Activated T-helper 2 cell treated with anti-CD3 and anti-CD28 coated beads, Interferon-gamma antibody, Interleukin-2, Interleukin-4, amounts not matched to agents 10 μg/mL and 5 μg/mL and 100 μg/mL, durations not matched to agents 14 hours and 24 hours and 36 hours (primary cell): ENCODE data around the gene DNASE1L2. TPM values are rescaled to one million over a fixed set of nuclear protein-coding genes. Genes with fewer than 3 reads are reported as not detected.

Source experiments
- DNase-seq: peaks from one replicate; pipeline ENCODE4 v3.0.0; 2021; ENCODE audit warnings: low spot score
- H3K27ac Mint-ChIP-seq: one replicate; pipeline ENCODE4 v1.8.0; 2021; ENCODE audit warnings: mixed read lengths
- H3K27me3 Mint-ChIP-seq: one replicate; pipeline ENCODE4 v1.8.0; 2021; ENCODE audit warnings: low read depth, mixed read lengths
- H3K36me3 Mint-ChIP-seq: one replicate; pipeline ENCODE4 v1.8.0; 2021; ENCODE audit warnings: low read depth, mixed read lengths
- H3K4me1 Mint-ChIP-seq: one replicate; pipeline ENCODE4 v1.8.0; 2021; ENCODE audit warnings: low read depth, mixed read lengths
- H3K4me3 Mint-ChIP-seq: one replicate; pipeline ENCODE4 v1.8.0; 2021; ENCODE audit warnings: low read depth, mild to moderate bottlenecking, moderate library complexity, mixed read lengths
- H3K9me3 Mint-ChIP-seq: one replicate; pipeline ENCODE4 v1.8.0; 2021; ENCODE audit warnings: mixed read lengths
- intact Hi-C: fragments of 100-400 bp; cut with micrococcal nuclease; formaldehyde crosslinking; loops from one replicate; pipeline ENCODE4 v1.15.1; 2023
- total RNA-seq: library from RNA; stranded (reverse); gene quantifications from 2 replicates; pipeline ENCODE4 v1.2.3, GENCODE V29; 2022

Gene DNASE1L2
- total RNA-seq, 1 donor from 2014 or later: 1.7 TPM

DNA sequence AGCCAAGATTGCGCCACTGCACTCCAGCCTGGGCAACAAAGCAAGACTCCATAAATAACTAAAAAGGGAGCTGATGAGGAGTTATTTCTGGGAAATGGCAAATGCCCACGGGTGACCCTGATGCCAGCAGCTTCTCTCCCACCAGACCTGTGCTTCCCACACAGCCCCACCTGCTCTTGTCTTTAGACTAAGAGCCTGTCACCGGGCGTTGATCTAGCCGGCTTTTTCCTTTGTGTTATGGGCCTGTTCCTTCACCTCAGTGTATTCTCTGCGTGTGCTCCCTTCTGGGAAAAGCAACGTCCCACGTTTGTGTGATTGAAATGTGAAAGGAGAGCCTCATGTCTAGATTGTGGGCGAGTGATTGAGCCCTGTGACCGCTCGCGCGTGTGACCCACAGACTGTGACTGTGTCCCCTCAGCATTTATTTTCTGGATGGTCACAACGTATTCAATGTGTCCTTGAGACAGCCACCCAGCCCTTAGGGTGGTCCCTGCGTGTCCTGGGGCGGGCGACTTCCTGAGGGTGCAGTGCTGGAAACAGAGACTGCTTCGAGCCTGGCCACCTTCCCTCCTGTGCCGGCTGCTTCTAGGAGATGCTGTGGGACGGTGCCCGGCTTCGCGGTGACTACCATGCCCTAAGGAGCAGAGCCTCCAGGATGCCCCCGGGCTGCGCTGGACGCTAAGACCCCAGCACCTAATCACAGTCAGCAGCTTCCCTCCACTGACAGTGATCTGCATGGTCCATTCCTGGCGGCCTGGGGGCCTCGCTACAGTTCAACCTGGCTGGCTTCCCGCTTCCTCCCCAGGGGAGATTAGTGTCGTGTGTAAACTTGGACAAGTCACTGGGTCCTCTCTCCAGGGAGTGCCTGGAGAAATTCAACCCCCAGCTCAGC is 39.5 kb downstream of the DNASE1L2 start:
- H3K4me1 Mint-ChIP-seq: no peaks in the 10 kb centered on the region

DNA sequence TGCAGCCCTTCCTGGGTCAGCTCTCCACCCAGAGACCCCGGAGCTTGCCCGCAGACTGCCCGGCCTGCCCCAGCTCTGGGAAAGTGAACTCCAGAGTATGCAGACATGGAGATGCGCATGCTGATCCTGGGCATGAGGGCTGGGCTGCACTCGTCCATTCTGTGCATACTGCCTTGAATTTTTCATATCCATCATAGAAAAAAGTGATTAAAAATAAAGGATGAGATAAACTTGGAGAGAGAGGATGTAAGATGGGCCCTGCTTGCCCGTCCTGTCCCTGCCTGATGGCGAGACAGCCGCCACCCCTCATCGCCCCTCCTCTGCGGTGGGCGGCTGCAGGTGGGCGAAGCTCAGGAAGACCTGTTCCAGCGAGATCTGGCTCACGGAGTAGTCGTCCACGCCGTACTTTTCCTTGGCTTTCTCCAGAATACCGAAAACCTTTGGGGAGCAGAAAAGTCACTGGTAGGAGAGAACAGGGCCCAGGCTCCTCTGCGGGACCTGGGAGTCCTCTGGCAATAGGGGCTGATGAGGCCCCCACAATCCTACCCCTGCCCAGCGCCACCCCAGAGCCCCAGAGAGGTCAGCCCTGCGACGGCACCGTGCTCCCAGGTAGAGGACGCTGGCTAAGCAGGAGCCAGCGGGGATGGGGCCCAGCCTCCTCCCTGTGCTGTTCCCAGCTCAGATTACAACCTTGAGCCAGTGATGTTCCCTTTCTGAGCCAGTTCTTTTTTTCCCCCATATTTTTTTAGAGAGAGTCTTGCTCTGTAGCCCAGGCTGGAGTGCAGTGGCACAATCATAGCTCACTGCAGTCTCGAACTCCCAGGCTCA is 40.3 kb downstream of the DNASE1L2 start:
- H3K4me1 Mint-ChIP-seq: no peaks in the 10 kb centered on the region
- no peak for DNase-seq
- H3K4me3 Mint-ChIP-seq: no peak overlapping the region
- H3K27ac Mint-ChIP-seq: no peak overlapping the region
- H3K36me3 Mint-ChIP-seq: no peaks in the 10 kb centered on the region
- no peaks in the 10 kb centered on the region for H3K9me3 Mint-ChIP-seq
- intact Hi-C loops: no loop called here
- H3K27me3 Mint-ChIP-seq: no peaks in the 10 kb centered on the region

More for the DNA sequence above, 39.5 kb downstream of the DNASE1L2 start:
- Mint-ChIP-seq H3K27ac (no peak overlapping the region), H3K9me3 (no peaks in the 10 kb centered on the region), H3K27me3 (no peaks in the 10 kb centered on the region), H3K4me3 (no peak overlapping the region), H3K36me3 (no peaks in the 10 kb centered on the region)
- intact Hi-C loops: no loop called here
- DNase-seq: no peak

DNA sequence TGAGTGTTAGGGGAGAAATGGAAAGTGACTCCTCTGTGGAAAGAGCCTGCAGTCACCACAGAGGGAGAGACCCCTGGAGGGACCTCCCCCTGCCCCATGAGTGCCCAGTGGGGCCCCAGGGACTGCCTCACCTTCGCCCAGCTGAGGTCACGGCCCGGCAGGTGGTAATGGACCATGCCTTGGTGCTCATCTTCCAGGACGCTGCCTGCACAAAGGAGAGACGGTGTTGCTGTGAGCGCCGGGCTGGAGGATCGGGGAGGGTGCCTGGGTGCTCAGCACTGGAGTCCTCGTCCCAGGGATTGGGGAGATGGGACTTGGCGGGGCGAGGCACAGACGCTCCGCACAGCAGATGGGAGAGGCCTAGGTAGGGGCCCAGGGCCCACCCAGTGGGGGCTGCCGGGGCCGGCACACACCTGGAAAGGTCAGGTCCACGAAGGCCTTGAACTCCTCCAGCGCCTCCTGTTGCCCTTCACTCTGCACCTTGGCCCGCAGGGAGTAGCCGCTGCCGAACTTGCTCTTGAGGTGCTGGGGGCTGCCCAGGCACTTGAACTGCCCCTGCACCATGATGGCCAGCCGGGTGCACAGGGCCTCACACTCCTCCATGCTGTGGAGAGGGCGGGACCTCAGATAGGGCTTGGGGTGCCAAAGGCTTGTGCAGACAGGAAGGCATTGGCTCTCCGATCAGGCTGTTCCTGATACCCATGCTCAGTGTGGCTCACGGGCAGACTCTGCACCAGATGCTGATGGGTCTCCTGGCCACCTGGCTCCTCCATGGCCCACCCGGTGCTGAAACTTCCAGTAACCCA is 41.4 kb downstream of the DNASE1L2 start:
- no peak for DNase-seq
- H3K27ac Mint-ChIP-seq: no peak overlapping the region
- no peaks in the 10 kb centered on the region for H3K27me3 Mint-ChIP-seq
- H3K36me3 Mint-ChIP-seq: no peaks in the 10 kb centered on the region
- H3K4me3 Mint-ChIP-seq: no peak overlapping the region
- intact Hi-C loops: no loop called here
- no peaks in the 10 kb centered on the region for H3K9me3 Mint-ChIP-seq
- H3K4me1 Mint-ChIP-seq: no peaks in the 10 kb centered on the region

DNA sequence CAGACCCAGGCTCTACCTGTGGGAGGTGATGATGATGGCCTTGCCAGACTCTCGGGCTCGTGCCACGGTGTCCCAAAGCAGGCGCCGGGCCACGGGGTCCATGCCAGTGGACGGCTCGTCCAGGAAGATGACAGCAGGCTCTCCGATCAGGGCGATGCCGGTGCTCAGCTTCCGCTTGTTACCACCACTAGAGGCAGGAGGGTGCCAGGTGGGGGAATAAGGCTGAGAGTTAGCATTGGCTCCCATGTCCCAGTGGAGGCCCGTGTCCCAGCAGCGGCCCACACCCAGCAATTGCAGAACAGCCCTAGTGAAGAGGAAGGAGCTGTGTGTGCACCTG is 42.0 kb downstream of the DNASE1L2 start:
- Mint-ChIP-seq H3K4me3 (no peak overlapping the region), H3K9me3 (no peaks in the 10 kb centered on the region), H3K27me3 (no peaks in the 10 kb centered on the region), H3K36me3 (no peaks in the 10 kb centered on the region), H3K27ac (no peak overlapping the region), H3K4me1 (no peaks in the 10 kb centered on the region)
- DNase-seq: no peak
- intact Hi-C loops: no loop called here

DNA sequence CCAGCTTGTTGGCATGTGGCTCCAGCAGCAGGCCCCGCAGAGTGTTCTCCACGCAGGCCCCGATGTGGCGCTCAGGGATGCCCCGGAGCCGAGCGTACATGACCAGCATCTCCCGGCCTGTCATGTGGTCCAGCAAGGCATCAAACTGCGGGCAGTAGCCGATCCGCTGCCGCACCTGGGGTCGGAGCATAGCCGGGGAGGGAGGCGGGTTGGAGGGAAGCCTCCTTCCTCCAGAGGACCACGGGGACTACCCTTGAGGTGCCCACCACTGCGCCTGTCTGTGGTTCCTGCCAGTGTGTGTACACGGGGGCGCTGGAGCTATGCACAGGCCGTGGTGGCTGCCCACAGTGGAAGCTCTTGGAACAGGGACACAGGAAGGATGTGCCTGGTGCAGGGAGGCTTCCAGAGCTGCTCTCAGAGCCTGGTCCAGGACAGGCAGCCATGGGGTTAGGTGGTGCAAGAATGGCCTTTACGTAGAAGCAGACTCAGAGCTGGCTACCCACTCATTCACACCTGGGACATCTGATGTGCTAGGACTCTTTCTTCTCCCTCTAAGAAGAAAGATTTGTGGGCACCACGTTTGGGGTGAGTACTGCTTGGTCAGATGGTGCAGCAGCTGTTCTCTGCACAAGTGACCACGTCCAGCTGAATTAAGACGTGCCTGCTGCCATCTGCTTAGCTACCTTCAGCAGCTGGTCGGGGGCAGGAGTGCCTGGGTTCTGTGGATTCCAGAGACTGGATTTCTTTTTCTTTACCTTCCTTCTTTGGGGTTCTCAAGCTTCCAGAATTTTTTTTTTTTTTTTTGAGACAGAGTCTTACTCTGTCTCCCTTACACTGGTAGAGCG is 42.9 kb downstream of the DNASE1L2 start:
- H3K9me3 Mint-ChIP-seq: no peaks in the 10 kb centered on the region
- DNase-seq: no peak
- H3K27me3 Mint-ChIP-seq: no peaks in the 10 kb centered on the region
- no peaks in the 10 kb centered on the region for H3K36me3 Mint-ChIP-seq
- no peaks in the 10 kb centered on the region for H3K4me1 Mint-ChIP-seq
- intact Hi-C loops: no loop called here
- no peak overlapping the region for H3K4me3 Mint-ChIP-seq
- no peak overlapping the region for H3K27ac Mint-ChIP-seq

DNA sequence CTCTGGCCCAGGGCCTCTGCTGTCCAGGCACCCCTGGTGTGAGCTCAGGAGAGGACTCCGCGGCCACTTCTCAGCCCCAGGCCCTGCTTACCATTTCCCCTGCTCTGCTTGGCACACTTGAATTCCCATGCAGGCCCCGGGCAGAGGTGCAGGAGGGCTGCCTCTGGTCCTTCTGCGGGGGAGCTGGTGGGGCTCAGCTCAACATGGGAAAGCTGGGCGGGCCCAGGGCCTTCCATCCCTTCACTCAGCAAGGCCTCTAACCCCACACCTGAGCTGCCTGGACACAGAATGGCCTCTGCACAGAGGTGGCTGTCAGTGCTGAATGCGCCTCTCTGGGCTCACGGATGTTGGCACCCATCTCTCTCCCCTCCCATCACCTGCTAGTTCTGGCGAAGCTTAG is 44.2 kb downstream of the DNASE1L2 start:
- DNase-seq: no peak
- Mint-ChIP-seq H3K27ac (no peak overlapping the region), H3K9me3 (no peaks in the 10 kb centered on the region), H3K36me3 (no peaks in the 10 kb centered on the region), H3K4me3 (no peak overlapping the region), H3K4me1 (no peaks in the 10 kb centered on the region), H3K27me3 (no peaks in the 10 kb centered on the region)
- intact Hi-C loops: no loop called here

DNA sequence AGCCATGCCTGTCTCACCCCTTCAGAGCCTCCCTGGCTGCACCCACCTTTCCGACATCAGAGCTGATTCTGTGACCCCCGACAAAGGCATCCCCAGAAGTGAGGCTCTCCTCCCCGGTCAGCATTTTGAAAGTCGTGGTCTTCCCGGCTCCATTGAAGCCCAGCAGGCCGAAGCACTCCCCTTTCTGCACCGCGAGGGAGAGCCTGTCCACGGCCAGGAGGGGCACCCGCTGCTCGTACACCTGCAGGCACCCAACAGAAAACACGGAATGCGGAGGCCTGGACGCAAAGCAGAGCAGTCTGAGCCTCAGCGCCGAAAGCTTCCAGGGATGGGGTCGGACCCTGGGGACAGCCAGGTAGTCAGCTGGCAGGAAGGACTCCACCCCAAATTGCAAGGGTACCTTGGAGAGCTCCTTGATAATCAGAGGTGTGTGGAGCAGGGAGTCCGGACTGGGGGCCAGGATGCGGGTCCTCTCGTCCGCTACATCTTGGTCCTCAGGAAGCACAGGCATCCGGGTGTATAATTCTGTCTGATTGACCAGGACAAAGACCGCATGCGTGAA is 44.8 kb downstream of the DNASE1L2 start:
- Mint-ChIP-seq H3K9me3 (no peaks in the 10 kb centered on the region), H3K27ac (no peak overlapping the region), H3K36me3 (no peaks in the 10 kb centered on the region), H3K27me3 (no peaks in the 10 kb centered on the region), H3K4me3 (no peak overlapping the region), H3K4me1 (no peaks in the 10 kb centered on the region)
- intact Hi-C loops: no loop called here
- DNase-seq: no peak

DNA sequence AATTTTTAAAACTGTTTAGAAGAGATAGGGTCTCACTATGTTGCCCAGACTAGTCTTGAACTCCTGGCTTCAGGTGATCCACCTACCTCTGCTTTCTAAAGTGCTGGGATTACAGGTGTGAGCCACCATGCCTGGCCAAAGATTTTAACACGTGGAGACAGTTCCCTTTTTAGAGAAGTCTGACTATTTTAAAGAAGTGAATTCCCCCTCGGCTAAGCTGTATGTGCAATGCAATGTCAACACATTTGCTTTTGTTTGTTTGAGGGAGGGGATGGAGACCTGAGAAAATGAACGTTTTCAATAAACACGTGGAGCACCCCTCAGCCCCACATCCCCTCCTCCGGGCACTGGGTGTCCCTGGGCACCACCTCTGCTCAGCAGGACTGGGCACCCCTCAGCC is 46.0 kb downstream of the DNASE1L2 start:
- Mint-ChIP-seq H3K9me3 (no peaks in the 10 kb centered on the region), H3K27ac (no peak overlapping the region), H3K36me3 (no peaks in the 10 kb centered on the region), H3K27me3 (no peaks in the 10 kb centered on the region), H3K4me3 (no peak overlapping the region), H3K4me1 (no peaks in the 10 kb centered on the region)
- DNase-seq: no peak
- intact Hi-C loops: no loop called here

DNA sequence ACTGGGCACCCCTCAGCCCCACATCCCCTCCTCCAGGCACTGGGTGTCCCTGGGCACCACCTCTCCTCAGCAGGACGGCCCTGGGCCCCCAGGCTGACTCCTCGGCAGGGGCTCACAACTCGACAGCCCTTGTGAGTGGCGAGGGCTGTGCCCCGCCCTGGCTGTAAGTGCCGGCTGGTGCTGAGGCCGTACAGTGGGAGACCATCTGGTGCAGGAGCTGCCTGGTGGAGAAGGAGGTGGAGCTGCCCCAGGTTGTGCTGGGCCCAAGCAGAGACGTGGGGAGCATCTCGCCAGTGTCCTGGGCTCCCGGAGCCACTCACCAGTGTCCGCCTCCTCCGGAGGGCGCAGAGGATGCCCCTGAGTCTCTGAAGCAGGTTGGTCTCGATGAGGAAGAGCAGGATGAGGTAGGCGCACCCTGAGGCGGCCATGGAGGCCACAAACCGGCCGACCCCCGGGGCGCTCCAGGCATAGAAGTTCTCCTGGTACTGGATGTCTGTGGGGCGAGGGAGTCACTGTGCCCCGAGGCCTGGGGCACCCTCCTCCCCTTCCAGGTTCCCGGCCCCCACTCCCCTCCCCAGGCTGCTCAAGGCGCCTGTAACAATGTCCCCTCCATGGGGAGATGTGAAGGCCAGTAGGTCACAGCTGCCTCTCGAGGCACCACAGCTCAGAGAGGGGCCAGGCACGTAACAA is 46.8 kb downstream of the DNASE1L2 start:
- H3K27me3 Mint-ChIP-seq: no peaks in the 10 kb centered on the region
- no peaks in the 10 kb centered on the region for H3K36me3 Mint-ChIP-seq
- H3K4me1 Mint-ChIP-seq: no peaks in the 10 kb centered on the region
- DNase-seq: no peak
- no peaks in the 10 kb centered on the region for H3K9me3 Mint-ChIP-seq
- no peak overlapping the region for H3K27ac Mint-ChIP-seq
- H3K4me3 Mint-ChIP-seq: no peak overlapping the region
- intact Hi-C loops: no loop called here

DNA sequence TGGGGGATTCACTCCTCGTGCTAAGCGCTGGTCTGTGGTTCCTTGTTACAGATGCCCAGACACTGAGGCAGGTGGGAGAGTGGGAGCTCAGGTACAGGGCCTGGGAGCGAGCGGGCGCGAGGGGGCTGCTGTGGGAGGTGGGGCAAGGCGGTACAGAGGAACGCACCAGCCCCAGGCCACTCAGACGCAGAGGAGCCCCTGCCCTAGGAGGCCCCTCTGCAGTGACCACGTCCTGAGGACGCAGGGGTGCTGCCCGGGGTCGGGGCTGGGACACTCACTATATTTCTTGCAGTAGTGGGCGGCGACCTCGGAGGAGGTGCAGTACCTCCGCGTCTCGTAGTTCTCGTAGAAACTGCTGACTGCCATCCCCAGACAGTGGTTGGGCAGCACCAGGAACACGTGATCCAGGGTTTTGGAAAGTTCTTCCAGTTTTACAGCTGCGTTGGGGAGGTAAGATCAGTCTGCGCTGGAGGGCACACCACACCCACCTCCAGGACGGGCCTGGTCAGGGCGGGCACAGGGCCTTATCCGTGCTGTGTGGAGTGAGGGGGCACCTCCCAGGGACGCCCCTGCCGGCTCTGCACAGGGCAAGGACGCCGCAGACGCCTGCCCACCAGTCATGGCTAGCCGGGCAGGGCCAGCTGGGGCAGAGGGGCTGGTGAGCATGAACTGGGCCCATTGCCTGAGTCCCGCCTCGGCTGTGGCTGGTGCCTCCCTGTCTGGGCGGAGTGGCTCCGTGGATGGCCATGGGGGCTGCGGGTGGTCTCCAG is 47.9 kb downstream of the DNASE1L2 start:
- no peak overlapping the region for H3K4me3 Mint-ChIP-seq
- no peak overlapping the region for H3K27ac Mint-ChIP-seq
- no peak for DNase-seq
- no peaks in the 10 kb centered on the region for H3K4me1 Mint-ChIP-seq
- H3K9me3 Mint-ChIP-seq: no peaks in the 10 kb centered on the region
- no peaks in the 10 kb centered on the region for H3K27me3 Mint-ChIP-seq
- intact Hi-C loops: no loop called here
- no peaks in the 10 kb centered on the region for H3K36me3 Mint-ChIP-seq
